Ovary (tissue), 9 donors: ENCODE results near the gene IL21R. TPM values are rescaled to one million over a fixed set of nuclear protein-coding genes. Genes with fewer than 3 reads are reported as not detected.

Experiments used
- DNase-seq, 5 donors: peaks; one replicate each; pipeline ENCODE4 v3.0.0-alpha.2; 2019 to 2020
- H3K27ac ChIP-seq, 2 donors: fragments of 200-600 bp; one replicate each; pipeline versions ENCODE4 v1.5.1 to v1.8.0; 2019 to 2022
- H3K27me3 ChIP-seq: fragments of 200-600 bp; one replicate; pipeline ENCODE4 v1.8.0; 2022
- H3K36me3 ChIP-seq: fragments of 200-600 bp; sonication (generic); one replicate; pipeline ENCODE4 v1.5.1; 2019
- H3K4me1 ChIP-seq: one replicate; pipeline ENCODE4 v1.8.1; 2013; ENCODE audit warnings: mild to moderate bottlenecking, moderate library complexity; ENCODE audit not compliant: insufficient read depth
- H3K4me3 ChIP-seq: fragments of 200-600 bp; sonication (generic); one replicate; pipeline ENCODE4 v1.5.1; 2017
- H3K9me3 ChIP-seq, 2 donors: fragments of 200-600 bp in 1 of 2; sonication (generic) in 1 of 2; one replicate each; pipeline versions ENCODE4 v1.5.1 to v1.8.1; 2013 to 2019; ENCODE audit warnings: mild to moderate bottlenecking in 1 of 2, moderate library complexity in 1 of 2
- EP300 ChIP-seq: sonication (generic); formaldehyde crosslinking; IDR thresholded peaks from one replicate; pipeline ENCODE4 v1.6.1; 2017; ENCODE audit warnings: antibody characterized with exemption
- POLR2A ChIP-seq: fragments of 450-650 bp; IDR thresholded peaks from one replicate; pipeline ENCODE4 v1.6.1; 2017; ENCODE audit warnings: antibody characterized with exemption, mild to moderate bottlenecking, moderate library complexity
- whole genome bisulfite sequencing, 3 donors: extraction: QIAGEN DNeasy Blood & Tissue Kit in 1 of 3; methylation state at CpG; one replicate each; pipeline versions ENCODE4 v1.1.5 to v1.1.7; 2013 to 2017; 5-methylcytosine and 5-hydroxymethylcytosine counted together
- intact Hi-C, 4 donors: fragments of 100-400 bp; cut with DNase I; formaldehyde crosslinking; loops; one replicate each; pipeline versions ENCODE4 v1.11.0 to v1.15.1; 2022 to 2023
- polyA plus RNA-seq, 2 donors: library from polyadenylated mRNA; stranded (reverse); fragments of 200-250 nt in 1 of 2; fragments of 350-450 nt in 1 of 2; fragmentation: Illumina TruSeq in 1 of 2; extraction: RNeasy Lipid Tissue Mini Kit (QIAGEN cat#74804) in 1 of 2; gene quantifications; one replicate each; pipeline ENCODE4 v1.2.3, GENCODE V29; 2013 to 2014
- total RNA-seq, 7 donors: library from RNA; depleted of rRNA in 2 of 7; stranded (reverse); fragments of >200 nt in 2 of 7; fragmentation: NEBNext Ultra II Directional in 3 of 7; extraction: Animal tissue kit (Norgen Biotek cat#: 25700) in 3 of 7; gene quantifications; one replicate each; pipeline versions ENCODE4 v1.1.0 to v1.2.4, GENCODE V29; 2016 to 2023
- TF ChIP-seq, protein P1 (sequence below), 3 donors: fragments of 450-650 bp in 2 of 3; fragments of 200-600 bp in 1 of 3; IDR thresholded peaks; one replicate each; pipeline versions ENCODE4 v1.5.1 to v1.8.0; 2016 to 2022; ENCODE audit warnings: antibody characterized with exemption in 3 of 3, mild to moderate bottlenecking in 1 of 3
- donor health status: DM: no; HTN: no; CAD: no; lungs with moderate emphysema.
- donor health status: DM: no; HTN: no; CAD: no.
- donor health status: Bipolar disorder and iron deficiency.
- donor health status: DM: yes; HTN: yes; CAD: no.
- donor health status: DM: no; HTN: no; CAD: no.
- donor health status: DM: yes; HTN: yes; CAD: no.

Gene IL21R
- total and polyA plus RNA-seq, 9 donors = 0.01 to 1.00 (median 0.23) TPM; not detected in 2

DNA sequence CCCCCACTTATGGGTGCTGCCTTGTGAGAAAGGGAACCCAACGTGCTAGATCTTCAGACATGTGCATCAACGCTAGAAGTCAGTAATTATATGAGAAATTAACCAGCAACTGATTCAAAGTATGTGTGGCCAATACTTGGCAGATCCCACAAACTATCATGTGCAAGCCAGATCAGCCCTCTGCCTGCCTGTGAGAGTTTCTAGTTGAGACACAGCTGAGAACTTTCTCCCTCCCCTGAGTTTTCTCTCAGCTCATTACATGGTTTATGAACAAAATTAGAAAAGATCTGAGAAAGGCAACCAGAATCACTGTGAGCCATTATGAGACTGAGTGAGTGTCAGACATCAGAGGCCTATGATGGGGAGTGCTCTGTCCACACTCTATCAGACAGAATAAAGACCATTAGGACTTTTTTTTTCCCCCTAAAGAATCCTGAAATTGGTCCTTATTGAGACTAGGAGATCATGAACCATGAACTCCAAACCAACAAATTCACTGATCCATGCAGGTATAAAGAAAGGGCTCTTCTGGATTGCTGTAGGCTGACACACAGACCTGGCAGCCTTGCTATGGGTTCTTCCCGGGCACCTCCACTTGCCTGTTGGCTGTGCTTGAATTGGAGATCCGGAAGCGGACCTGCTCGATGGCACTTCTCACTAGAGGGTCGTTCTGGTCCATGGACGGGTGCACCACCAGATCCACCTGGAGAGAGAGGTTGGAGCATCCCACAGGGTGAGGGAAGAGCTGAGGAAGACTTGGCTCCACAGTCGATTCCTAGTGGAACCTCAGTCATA, 96.3 kb downstream of the IL21R start:
- intact Hi-C loops = no loop called here
- Histone ChIP-seq H3K27me3 (no peaks in the 10 kb centered on the region), H3K4me1 (peaks cover 2% of the 10 kb centered on the region), H3K36me3 (no peaks in the 10 kb centered on the region), H3K27ac (no peak overlapping the region), H3K9me3 (no peaks in the 10 kb centered on the region), H3K4me3 (no peak overlapping the region)
- TF ChIP-seq, protein P1, sequence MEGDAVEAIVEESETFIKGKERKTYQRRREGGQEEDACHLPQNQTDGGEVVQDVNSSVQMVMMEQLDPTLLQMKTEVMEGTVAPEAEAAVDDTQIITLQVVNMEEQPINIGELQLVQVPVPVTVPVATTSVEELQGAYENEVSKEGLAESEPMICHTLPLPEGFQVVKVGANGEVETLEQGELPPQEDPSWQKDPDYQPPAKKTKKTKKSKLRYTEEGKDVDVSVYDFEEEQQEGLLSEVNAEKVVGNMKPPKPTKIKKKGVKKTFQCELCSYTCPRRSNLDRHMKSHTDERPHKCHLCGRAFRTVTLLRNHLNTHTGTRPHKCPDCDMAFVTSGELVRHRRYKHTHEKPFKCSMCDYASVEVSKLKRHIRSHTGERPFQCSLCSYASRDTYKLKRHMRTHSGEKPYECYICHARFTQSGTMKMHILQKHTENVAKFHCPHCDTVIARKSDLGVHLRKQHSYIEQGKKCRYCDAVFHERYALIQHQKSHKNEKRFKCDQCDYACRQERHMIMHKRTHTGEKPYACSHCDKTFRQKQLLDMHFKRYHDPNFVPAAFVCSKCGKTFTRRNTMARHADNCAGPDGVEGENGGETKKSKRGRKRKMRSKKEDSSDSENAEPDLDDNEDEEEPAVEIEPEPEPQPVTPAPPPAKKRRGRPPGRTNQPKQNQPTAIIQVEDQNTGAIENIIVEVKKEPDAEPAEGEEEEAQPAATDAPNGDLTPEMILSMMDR (IDR thresholded peaks at IDR 0.05) = no peak
- TF ChIP-seq EP300 (no peak), POLR2A (no peak)
- 82 to 88% (median 83%) methylated on average over 9 of the region's 9 CpGs for WGBS, 3 donors
- no peak for DNase-seq

DNA sequence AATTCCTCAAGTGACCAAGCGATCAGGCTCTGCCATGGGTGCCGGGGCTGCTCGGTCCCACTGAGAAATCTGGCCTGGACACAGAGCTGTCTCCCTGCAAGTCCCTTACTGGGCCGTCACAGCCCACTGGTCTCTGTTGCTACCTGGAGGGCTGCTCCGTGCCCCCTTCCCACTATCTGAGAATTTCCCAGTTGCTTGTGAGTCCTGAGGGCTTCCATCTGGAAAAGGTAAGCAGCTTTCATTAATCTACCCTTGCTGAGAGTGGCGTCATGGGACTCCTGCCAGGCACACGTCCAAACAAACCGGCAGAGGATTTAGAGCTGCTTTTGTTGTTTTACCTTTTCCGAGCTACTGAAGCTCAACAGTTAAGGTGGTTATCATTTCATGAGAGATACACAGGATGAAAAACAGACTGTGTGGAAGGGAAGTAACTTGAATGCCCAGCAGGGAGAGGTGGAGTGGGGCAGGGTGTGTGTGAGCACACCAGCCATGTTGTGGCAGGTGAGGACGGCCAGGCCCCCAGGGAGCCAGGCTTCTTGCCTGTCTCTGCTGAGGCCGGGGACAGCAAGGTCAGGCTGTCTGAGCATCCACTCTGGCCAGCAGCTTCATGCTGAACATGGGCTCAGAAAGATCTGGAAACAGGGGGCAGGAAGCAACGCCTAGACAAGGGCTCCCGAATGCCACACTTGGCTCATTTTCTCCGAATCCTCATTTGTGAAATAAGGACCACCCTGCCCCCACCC, 97.1 kb downstream of the IL21R start:
- Histone ChIP-seq H3K4me1 (peaks cover 2% of the 10 kb centered on the region), H3K4me3 (no peak overlapping the region), H3K27ac (no peak overlapping the region), H3K9me3 (no peaks in the 10 kb centered on the region), H3K36me3 (no peaks in the 10 kb centered on the region), H3K27me3 (no peaks in the 10 kb centered on the region)
- 76 to 80% (median 79%) methylated on average over 14 of the region's 14 CpGs for WGBS, 3 donors
- intact Hi-C loops = no loop called here
- no peak for DNase-seq
- TF ChIP-seq EP300 (no peak), POLR2A (no peak)
- TF ChIP-seq, protein P1 (IDR thresholded peaks at IDR 0.05) = no peak

DNA sequence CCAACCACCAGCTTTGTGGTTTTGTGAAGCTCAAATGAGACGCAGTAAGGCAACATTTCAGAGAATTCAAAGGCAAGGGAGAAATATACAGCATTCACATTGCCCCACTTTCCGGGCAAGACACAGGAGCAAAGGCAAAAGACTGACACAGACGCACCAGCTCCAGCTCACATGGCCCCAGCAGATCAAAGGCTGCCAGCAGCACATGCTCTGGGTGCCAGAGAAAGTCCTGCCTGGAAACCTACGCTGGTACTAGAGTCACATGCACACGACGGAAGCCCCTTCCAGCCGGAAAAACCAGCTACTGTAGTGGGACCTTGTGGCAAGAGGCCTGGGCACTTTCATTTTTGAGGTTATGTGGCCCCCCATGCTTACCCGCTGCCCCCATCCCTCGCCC, 97.7 kb downstream of the IL21R start:
- no peaks in the 10 kb centered on the region for H3K9me3 ChIP-seq
- peaks cover 2% of the 10 kb centered on the region for H3K4me1 ChIP-seq
- no peak overlapping the region for H3K27ac ChIP-seq
- no peaks in the 10 kb centered on the region for H3K36me3 ChIP-seq
- WGBS, 3 donors = 83 to 95% (median 91%) methylated on average over 9 of the region's 9 CpGs
- no peak overlapping the region for H3K4me3 ChIP-seq
- no peak for DNase-seq
- TF ChIP-seq, protein P1 (IDR thresholded peaks at IDR 0.05) = no peak
- TF ChIP-seq EP300 (no peak), POLR2A (no peak)
- H3K27me3 ChIP-seq = no peaks in the 10 kb centered on the region
- intact Hi-C loops = no loop called here

DNA sequence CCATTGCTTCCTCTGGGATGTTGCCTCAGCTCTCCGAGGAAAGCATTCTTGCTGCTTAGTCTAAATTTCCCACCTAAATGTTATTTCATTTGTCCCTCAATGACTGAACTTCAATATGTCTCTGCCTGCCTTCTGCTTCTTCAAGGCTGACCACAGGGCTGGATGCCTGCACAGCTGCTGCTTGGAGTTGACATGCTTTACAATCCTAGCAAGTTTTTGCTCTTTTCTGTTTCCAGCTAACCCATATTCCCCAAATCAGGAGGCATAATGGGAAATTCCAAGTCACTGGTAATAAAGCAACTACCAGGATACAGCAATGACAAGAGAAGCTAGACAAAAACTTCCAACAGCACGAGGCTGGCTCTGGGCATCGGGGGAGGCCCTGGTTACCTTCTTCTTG, 98.8 kb downstream of the IL21R start:
- peaks cover under 1% of the 10 kb centered on the region for H3K4me1 ChIP-seq
- no peak for DNase-seq
- no peaks in the 10 kb centered on the region for H3K27me3 ChIP-seq
- no peaks in the 10 kb centered on the region for H3K36me3 ChIP-seq
- H3K4me3 ChIP-seq = no peak overlapping the region
- H3K9me3 ChIP-seq = no peaks in the 10 kb centered on the region
- no peak overlapping the region for H3K27ac ChIP-seq
- WGBS, 3 donors = 82 to 86% (median 83%) methylated on average over 3 of the region's 3 CpGs
- intact Hi-C loops = no loop called here
- TF ChIP-seq EP300 (no peak), POLR2A (no peak)
- TF ChIP-seq, protein P1 (IDR thresholded peaks at IDR 0.05) = no peak

Other genes starting within 250 kb of the IL21R start
- 10 to 100 TPM in 1 of 7 donors, 1 to 10 TPM in 6; 3.8 to 11.0 (median 7.2) TPM for gene KDM8, start 198.6 kb upstream of the IL21R start, total RNA-seq
- 1 to 10 TPM; 3.7 to 5.0 TPM for gene KDM8, start 198.6 kb upstream of the IL21R start, polyA plus RNA-seq
- 10 to 100 TPM; 19.8 to 68.4 (median 48.9) TPM for gene NSMCE1, start 133.4 kb upstream of the IL21R start, total RNA-seq
- 10 to 100 TPM; 57.2 to 66.0 TPM for gene NSMCE1, start 133.4 kb upstream of the IL21R start, polyA plus RNA-seq
- 10 to 100 TPM; 11.3 to 39.5 (median 17.4) TPM for gene IL4R, start 88.2 kb upstream of the IL21R start, total RNA-seq
- 10 to 100 TPM; 13.5 to 26.6 TPM for gene IL4R, start 88.2 kb upstream of the IL21R start, polyA plus RNA-seq
- gene GTF3C1, start 147.7 kb downstream of the IL21R start, total RNA-seq = 10 to 100 TPM; 50.7 to 71.7 (median 58.0) TPM
- 10 to 100 TPM; 33.9 to 45.4 TPM for gene GTF3C1, start 147.7 kb downstream of the IL21R start, polyA plus RNA-seq
- gene KATNIP, start 148.0 kb downstream of the IL21R start, total RNA-seq = 10 to 100 TPM; 11.0 to 32.9 (median 20.5) TPM
- 10 to 100 TPM in 1 of 2 donors, 1 to 10 TPM in 1; 8.4 to 11.7 TPM for gene KATNIP, start 148.0 kb downstream of the IL21R start, polyA plus RNA-seq